Measurements from ENCODE around the gene LHFPL3.

GRCh38 chr7:104862719-104863118, 534.3 kb downstream of the LHFPL3 start:
- TF ChIP-seq CTCF (conservative IDR thresholded peaks at IDR 0.05; ENCODE audit: low read depth, low read length), result peak; percentile 64
- no peak for TF ChIP-seq EZH2 (IDR thresholded peaks at IDR 0.05; ENCODE audit: borderline replicate concordance, low read depth, low read length, poor library complexity, severe bottlenecking)

Data from A673 (cell line).